H9 (cell line): Measurements from ENCODE around the gene DUSP14. TPM values are rescaled to one million over a fixed set of nuclear protein-coding genes. Genes with fewer than 3 reads are reported as not detected.

ENCODE experiments used
- DNase-seq: peaks from one replicate; pipeline ENCODE4 v3.0.0-alpha.2; 2017
- H2AFZ ChIP-seq: one replicate; pipeline ENCODE4 v1.6.1; 2013; ENCODE audit warnings: mild to moderate bottlenecking, low read length, control low read depth, moderate library complexity
- H2AK5ac ChIP-seq: 2 replicates; pipeline ENCODE4 v1.6.1; 2013; ENCODE audit warnings: low read length, control low read depth, mixed read lengths; ENCODE audit not compliant: insufficient read length
- H2BK120ac ChIP-seq: one replicate; pipeline ENCODE4 v1.6.1; 2013; ENCODE audit warnings: low read depth, mild to moderate bottlenecking, low read length, control low read depth, inconsistent platforms; ENCODE audit not compliant: poor library complexity, severe bottlenecking
- H2BK12ac ChIP-seq: 2 replicates; pipeline ENCODE4 v1.6.1; 2013; ENCODE audit warnings: low read length, control low read depth, mixed read lengths, low read depth; ENCODE audit not compliant: insufficient read length
- H2BK15ac ChIP-seq: 2 replicates; pipeline ENCODE4 v1.6.1; 2013; ENCODE audit warnings: low read depth, low read length, control low read depth
- H2BK20ac ChIP-seq: one replicate; pipeline ENCODE4 v1.6.1; 2013; ENCODE audit warnings: low read depth, mild to moderate bottlenecking, low read length, control low read depth, inconsistent platforms; ENCODE audit not compliant: poor library complexity, severe bottlenecking
- H2BK5ac ChIP-seq: 2 replicates; pipeline ENCODE4 v1.6.1; 2013; ENCODE audit warnings: low read length, control low read depth, mixed read lengths; ENCODE audit not compliant: insufficient read length
- H3K14ac ChIP-seq: 2 replicates; pipeline ENCODE4 v1.6.1; 2013; ENCODE audit warnings: low read length, control low read depth; ENCODE audit not compliant: insufficient read depth
- H3K18ac ChIP-seq: 2 replicates; pipeline ENCODE4 v1.6.1; 2013; ENCODE audit warnings: low read depth, mild to moderate bottlenecking, mixed read lengths, low read length, control low read depth; ENCODE audit not compliant: insufficient read length
- H3K23ac ChIP-seq: 2 replicates; pipeline ENCODE4 v1.6.1; 2013; ENCODE audit warnings: low read length, control low read depth, mixed read lengths, low read depth; ENCODE audit not compliant: insufficient read length
- H3K23me2 ChIP-seq: 2 replicates; pipeline ENCODE4 v1.6.1; 2013; ENCODE audit warnings: low read depth, mild to moderate bottlenecking, mixed read lengths, low read length, control low read depth; ENCODE audit not compliant: insufficient read length, poor library complexity, severe bottlenecking
- H3K27ac ChIP-seq: 2 replicates; pipeline ENCODE4 v1.5.1; 2013; ENCODE audit warnings: low read length, control low read depth, mixed read lengths, low read depth; ENCODE audit not compliant: insufficient read length
- H3K27me3 ChIP-seq: 2 replicates; pipeline ENCODE4 v1.6.1; 2013; ENCODE audit warnings: low read length, control low read depth, inconsistent platforms; ENCODE audit not compliant: insufficient read depth
- H3K4ac ChIP-seq: 2 replicates; pipeline ENCODE4 v1.6.1; 2013; ENCODE audit warnings: low read depth, mild to moderate bottlenecking, control low read depth, inconsistent platforms, low read length, moderate library complexity
- H3K4me1 ChIP-seq: 2 replicates; pipeline ENCODE4 v1.6.1; 2013; ENCODE audit warnings: low read length, control low read depth, inconsistent platforms; ENCODE audit not compliant: insufficient read depth
- H3K4me2 ChIP-seq: 2 replicates; pipeline ENCODE4 v1.6.1; 2013; ENCODE audit warnings: low read length, control low read depth, mixed read lengths; ENCODE audit not compliant: insufficient read length, insufficient read depth
- H3K56ac ChIP-seq: 2 replicates; pipeline ENCODE4 v1.6.1; 2013; ENCODE audit warnings: low read depth, mild to moderate bottlenecking, mixed read lengths, low read length, control low read depth; ENCODE audit not compliant: insufficient read length
- H3K79me1 ChIP-seq: 2 replicates; pipeline ENCODE4 v1.6.1; 2013; ENCODE audit warnings: low read depth, mild to moderate bottlenecking, moderate library complexity, low read length, control low read depth, inconsistent platforms; ENCODE audit not compliant: insufficient read depth, poor library complexity, severe bottlenecking
- H3K79me2 ChIP-seq: 2 replicates; pipeline ENCODE4 v1.6.1; 2013; ENCODE audit warnings: low read length, control low read depth, inconsistent platforms; ENCODE audit not compliant: insufficient read depth
- H3K9ac ChIP-seq: 2 replicates; pipeline ENCODE4 v1.6.1; 2013; ENCODE audit warnings: low read length, control low read depth, mixed read lengths; ENCODE audit not compliant: insufficient read length; ENCODE audit errors: extremely low read depth
- H3K9me3 ChIP-seq: one replicate; pipeline ENCODE4 v1.6.1; 2013; ENCODE audit warnings: low read depth, low read length, inconsistent platforms; ENCODE audit not compliant: control insufficient read depth
- H3T11ph ChIP-seq: one replicate; pipeline ENCODE4 v1.6.1; 2013; ENCODE audit warnings: mild to moderate bottlenecking, low read length, control low read depth, inconsistent platforms
- H4K20me1 ChIP-seq: one replicate; pipeline ENCODE4 v1.6.1; 2013; ENCODE audit not compliant: control insufficient read depth, insufficient read length, insufficient read depth
- H4K5ac ChIP-seq: 2 replicates; pipeline ENCODE4 v1.6.1; 2013; ENCODE audit warnings: low read depth, mild to moderate bottlenecking, mixed read lengths, low read length, control low read depth; ENCODE audit not compliant: insufficient read length
- H4K8ac ChIP-seq: replicated peaks from 2 replicates; pipeline ENCODE4 v1.6.1; 2013; ENCODE audit warnings: low read length, control low read depth, mixed read lengths, low read depth; ENCODE audit not compliant: insufficient read length
- H4K91ac ChIP-seq: 2 replicates; pipeline ENCODE4 v1.6.1; 2013; ENCODE audit warnings: low read depth, mild to moderate bottlenecking, moderate library complexity, mixed read lengths, low read length, control low read depth; ENCODE audit not compliant: insufficient read length
- H3K27ac Mint-ChIP-seq, 3 experiments: 2 replicates in 2 of 3; 3 replicates in 1 of 3; pipeline ENCODE4 v1.8.0; 2020 to 2021; ENCODE audit warnings: mixed read lengths in 3 of 3, mild to moderate bottlenecking in 1 of 3, moderate library complexity in 1 of 3
- H3K27me3 Mint-ChIP-seq: 2 replicates; pipeline ENCODE4 v1.8.0; 2021; ENCODE audit warnings: low read depth, mild to moderate bottlenecking, moderate library complexity, mixed read lengths
- H3K36me3 Mint-ChIP-seq, 3 experiments: 2 replicates in 2 of 3; 3 replicates in 1 of 3; pipeline ENCODE4 v1.8.0; 2020 to 2021; ENCODE audit warnings: low read depth in 3 of 3, mixed read lengths in 3 of 3; ENCODE audit not compliant: insufficient read depth in 1 of 3
- H3K4me1 Mint-ChIP-seq, 2 experiments: 2 replicates each; pipeline ENCODE4 v1.8.0; 2020; ENCODE audit warnings: mixed read lengths in 2 of 2
- H3K4me3 Mint-ChIP-seq, 2 experiments: 2 replicates in 1 of 2; 3 replicates in 1 of 2; pipeline ENCODE4 v1.8.0; 2020 to 2021; ENCODE audit warnings: mild to moderate bottlenecking in 2 of 2, mixed read lengths in 2 of 2, moderate library complexity in 1 of 2
- H3K9me3 Mint-ChIP-seq, 2 experiments: 2 replicates in 1 of 2; 3 replicates in 1 of 2; pipeline ENCODE4 v1.8.0; 2020; ENCODE audit warnings: mild to moderate bottlenecking in 2 of 2, mixed read lengths in 2 of 2, moderate library complexity in 1 of 2
- CTCF ChIP-seq: fragments of 200-600 bp; sonication (generic); conservative IDR thresholded peaks from 3 replicates; pipeline ENCODE4 v1.8.0; 2021; ENCODE audit warnings: antibody characterized with exemption, mild to moderate bottlenecking
- WGBS: extraction: QIAGEN DNeasy Blood & Tissue Kit; methylation state at CpG from one replicate; pipeline ENCODE4 v1.1.7; 2013; ENCODE audit warnings: missing lambda C conversion rate, low lambda C conversion rate, mixed read lengths; ENCODE audit not compliant: insufficient read length; ENCODE audit errors: extremely low coverage; 5-methylcytosine and 5-hydroxymethylcytosine counted together
- total RNA-seq: library from RNA; stranded (reverse); gene quantifications from 2 replicates; pipeline ENCODE4 v1.2.1, GENCODE V29; 2021

The DUSP14 gene
- total RNA-seq, 1 experiment from 2014 or later, result 21.3 TPM

GRCh38 chr17:37485938-37486570 lies 3.6 kb upstream of the DUSP14 start:
- H3K79me1 ChIP-seq, result no peaks in the 10 kb centered on the region
- peaks cover 12% of the 10 kb centered on the region for H3K4me1 ChIP-seq
- no peak overlapping the region for H3K56ac ChIP-seq
- no peaks in the 10 kb centered on the region for H3K79me2 ChIP-seq
- H2BK15ac ChIP-seq, result no peak overlapping the region
- no peak overlapping the region for H4K8ac ChIP-seq
- H3K18ac ChIP-seq, result no peak overlapping the region
- no peak overlapping the region for H2AFZ ChIP-seq
- no peak overlapping the region for H2AK5ac ChIP-seq
- H2BK120ac ChIP-seq, result no peak overlapping the region
- H3K27ac ChIP-seq, result no peak overlapping the region
- H3K4me2 ChIP-seq, result no peak overlapping the region
- no peaks in the 10 kb centered on the region for H3K27me3 ChIP-seq
- H2BK5ac ChIP-seq, result no peak overlapping the region
- Mint-ChIP-seq H3K27ac (0 out of 7 replicates have a peak overlapping the region, but pooled peaks of 1 of the 3 experiments have one; percentile 35), H3K4me1 (peaks cover 34 to 37% of the 10 kb centered on the region in 2 experiments), H3K27me3 (peaks cover 10% of the 10 kb centered on the region), H3K36me3 (peaks cover 0 to 3% (median 0%) of the 10 kb centered on the region in 3 experiments; a peak in 3 of 7 replicates), H3K4me3 (no peak overlapping the region), H3K9me3 (no peaks in the 10 kb centered on the region)
- no peak overlapping the region for H2BK20ac ChIP-seq
- no peak overlapping the region for H3K23ac ChIP-seq
- H3K9ac ChIP-seq, result no peak overlapping the region
- H3K4ac ChIP-seq, result no peak overlapping the region
- H4K91ac ChIP-seq, result no peak overlapping the region
- no CpG with 5 or more reads among the region's 1 CpG for WGBS
- H4K5ac ChIP-seq, result no peak overlapping the region
- peaks cover 17% of the 10 kb centered on the region for H3K23me2 ChIP-seq
- no peak overlapping the region for H2BK12ac ChIP-seq
- no peaks in the 10 kb centered on the region for H4K20me1 ChIP-seq
- TF ChIP-seq CTCF, result no peak
- H3T11ph ChIP-seq, result no peak overlapping the region
- no peaks in the 10 kb centered on the region for H3K9me3 ChIP-seq
- no peak overlapping the region for H3K14ac ChIP-seq
- no peak for DNase-seq
